NCI-H2171 (cell line): ENCODE measurements around the gene HYI.

ENCODE experiments used
- DNase-seq: peaks from one replicate; lab custom pipeline; 2025; lab: John Stamatoyannopoulos, UW

Gene HYI

DNA sequence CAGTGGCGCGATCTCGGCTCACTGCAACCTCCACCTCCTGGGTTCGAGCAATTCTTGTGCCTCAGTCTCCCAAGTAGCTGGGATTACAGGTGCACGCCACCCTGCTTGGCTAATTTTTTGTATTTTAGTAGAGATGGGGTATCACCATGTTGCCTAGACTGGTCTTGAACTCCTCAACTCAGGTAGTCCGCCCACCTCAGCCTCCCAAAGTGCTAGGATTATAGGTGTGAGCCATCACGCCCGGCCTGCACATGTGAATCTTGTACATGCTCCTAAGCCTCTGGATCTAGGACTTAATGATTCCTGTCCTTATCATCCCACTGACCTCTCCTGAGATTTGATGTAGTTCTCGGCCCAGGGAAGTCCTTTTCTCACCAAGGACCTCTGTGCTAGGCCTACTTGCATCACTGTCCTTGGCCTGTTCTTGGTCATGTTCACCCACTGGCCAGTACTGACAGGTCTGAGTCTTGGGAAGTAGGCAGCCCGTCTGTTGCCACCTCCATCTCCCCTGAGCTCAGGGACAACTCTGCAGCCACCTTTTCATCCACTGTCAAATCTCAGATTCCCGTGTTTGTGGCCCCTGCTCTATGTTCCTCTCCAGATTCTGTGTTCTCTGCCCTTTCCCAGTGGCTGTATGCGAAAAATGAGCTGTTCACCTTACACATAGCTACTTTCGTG, 9.4 kb downstream of the HYI start:
- no peak for DNase-seq

DNA sequence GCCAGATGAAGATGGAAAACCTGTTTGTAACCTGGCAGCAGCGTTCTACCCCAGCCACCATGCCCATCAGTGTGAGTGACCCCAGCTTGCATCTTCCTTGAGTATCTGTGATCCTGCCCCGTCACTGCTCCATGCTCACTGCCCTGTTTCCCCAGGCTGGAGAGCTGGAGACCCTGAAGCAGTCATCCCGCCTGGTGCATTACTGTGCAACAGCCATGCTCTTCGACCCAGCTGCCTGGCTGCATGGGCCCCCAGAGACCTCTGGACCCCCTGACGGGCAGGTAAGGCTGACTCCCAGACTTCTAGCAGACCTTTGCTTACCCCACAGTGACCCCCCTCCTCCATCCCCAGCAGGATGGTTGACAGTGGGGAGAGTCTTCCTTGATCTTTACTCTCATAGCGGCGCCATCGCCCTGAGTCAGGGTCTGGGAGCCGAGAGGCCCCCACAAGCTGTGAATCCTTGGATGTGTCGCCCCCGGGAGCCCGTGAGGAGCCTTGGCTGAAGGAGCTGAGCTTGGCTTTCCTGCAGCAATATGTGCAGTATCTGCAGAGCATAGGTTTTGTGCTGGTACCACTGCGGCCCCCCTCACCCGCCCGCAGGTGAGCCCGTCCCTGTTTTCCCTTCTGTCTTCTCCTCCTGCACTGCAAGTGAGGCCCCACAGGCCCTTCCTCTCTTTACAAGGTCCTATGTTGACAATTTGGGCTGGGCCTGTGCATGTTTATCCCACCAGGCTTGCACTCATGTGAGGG, 10.4 kb downstream of the HYI start:
- DNase-seq, result no peak

DNA sequence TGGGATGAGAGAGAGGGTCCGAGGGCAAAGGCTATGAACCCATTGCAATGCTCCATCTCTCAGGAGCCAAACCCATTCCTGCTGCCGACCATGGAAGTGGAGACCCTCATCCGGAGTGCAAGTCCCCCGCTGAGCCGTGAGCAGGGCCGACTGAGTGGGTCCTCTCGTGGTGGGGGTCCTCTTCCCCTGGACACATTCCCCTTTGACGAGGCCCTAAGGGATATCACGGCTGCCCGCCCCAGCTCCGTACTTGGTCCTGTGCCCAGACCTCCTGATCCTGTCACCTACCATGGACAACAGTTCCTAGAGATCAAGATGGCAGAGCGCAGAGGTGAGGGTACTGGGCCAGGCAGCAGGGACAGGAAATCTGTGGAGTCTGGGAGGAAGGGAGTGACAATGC, 11.0 kb downstream of the HYI start:
- DNase-seq, result no peak

DNA sequence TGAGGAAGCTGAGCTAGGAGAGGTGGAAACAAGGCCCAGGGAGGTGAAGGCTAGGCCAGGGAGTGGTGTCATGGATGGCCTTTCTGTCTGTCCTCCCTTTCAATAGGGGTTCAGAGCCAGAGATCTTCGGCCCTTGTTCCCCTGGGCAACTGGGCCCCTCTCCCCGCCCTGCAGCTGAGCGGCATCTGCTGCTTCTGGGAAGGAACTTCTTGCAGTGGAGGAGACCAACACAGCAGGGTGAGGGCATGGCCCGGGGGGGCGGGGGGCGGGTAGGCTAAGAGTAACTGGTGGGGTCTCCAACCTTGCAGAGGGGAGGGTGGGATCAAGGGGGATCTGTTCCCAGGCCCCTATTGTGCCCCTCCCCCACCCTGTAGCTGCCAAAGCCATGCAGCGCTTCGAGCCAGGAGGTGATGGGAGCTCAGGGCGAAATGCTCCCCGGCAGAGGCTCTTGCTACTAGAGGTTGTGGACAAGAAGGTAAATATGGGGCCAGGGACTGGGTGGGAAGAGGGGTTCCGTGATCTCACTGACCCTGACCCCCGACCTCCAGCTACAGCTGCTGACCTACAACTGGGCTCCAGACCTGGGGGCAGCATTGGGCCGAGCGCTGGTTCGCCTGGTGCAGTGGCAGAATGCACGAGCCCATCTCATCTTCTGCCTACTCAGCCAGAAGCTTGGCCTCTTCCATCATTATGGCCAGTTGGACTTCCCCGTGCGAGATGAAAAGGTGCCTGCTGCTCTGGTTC, 11.7 kb downstream of the HYI start:
- DNase-seq, result no peak

DNA sequence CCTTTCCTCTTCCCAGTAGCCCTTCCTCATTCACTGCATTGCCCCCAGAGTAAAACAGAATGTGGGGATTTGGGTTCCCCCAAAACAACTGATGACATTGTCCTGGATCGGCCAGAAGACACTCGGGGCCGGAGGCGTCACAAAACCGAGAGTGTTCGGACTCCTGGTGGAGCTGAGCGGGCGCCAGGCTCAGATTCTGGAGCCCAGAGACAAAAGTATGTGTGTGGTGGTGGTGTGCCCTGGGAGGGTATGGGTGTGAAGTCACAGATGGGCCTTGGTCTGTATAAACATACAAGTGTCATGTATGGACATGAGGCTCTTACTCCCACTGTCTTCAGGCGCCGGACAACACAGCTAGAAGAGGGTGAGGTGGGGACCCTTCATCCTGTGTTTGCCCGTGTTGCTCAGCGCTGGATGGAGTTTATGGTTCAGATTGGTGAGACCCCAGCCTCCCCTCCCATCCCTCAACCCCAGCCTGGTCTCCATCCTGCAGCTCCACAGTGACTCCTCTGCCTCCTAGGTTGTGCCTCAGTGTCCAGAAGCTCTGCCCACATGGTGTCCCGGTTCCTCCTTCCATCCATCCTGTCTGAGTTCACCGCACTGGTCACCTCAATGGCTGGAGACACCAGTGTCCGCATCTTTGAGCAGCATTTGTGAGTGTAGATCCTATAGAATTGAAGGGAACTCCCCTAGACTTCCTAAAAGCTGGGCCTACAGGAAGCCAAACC, 12.4 kb downstream of the HYI start:
- no peak for DNase-seq

DNA sequence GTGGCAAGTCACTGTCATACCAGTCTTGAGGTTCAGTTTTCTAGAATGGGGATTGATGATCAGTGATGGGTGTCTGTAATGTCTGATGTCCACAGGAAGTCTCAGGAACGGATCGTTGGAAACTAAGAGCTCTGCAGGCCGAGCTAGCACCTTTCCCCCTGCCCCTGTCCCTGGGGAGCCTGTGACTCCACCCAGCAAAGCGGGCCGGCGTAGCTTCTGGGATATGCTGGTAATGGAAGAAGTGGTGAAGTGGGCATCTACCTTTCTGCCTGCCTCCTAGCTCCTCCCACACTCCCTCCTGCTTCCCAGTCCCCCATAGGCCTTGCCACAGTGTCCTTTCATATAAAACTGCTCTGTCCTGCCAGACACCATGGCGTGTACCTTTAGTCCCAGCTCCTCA, 13.4 kb downstream of the HYI start:
- no peak for DNase-seq

DNA sequence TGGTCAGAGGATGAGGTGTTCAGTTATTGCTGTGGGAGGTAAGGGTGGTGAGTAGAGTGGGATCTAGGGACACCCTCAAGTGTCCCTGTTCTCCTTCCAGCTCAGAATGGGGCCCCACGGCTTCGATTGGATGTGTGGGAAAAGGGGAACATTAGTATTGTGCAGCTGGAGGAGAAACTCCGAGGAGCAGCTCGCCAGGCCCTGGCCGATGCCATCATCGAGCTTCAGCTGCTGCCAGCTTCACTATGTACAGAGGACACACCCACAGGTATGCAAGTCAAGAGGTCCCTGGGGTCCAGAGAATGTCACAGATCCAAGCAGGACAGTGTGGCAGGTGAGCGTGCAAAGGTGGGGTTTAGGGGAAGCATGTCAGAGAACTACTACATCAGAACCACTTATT, 13.9 kb downstream of the HYI start:
- no peak for DNase-seq

DNA sequence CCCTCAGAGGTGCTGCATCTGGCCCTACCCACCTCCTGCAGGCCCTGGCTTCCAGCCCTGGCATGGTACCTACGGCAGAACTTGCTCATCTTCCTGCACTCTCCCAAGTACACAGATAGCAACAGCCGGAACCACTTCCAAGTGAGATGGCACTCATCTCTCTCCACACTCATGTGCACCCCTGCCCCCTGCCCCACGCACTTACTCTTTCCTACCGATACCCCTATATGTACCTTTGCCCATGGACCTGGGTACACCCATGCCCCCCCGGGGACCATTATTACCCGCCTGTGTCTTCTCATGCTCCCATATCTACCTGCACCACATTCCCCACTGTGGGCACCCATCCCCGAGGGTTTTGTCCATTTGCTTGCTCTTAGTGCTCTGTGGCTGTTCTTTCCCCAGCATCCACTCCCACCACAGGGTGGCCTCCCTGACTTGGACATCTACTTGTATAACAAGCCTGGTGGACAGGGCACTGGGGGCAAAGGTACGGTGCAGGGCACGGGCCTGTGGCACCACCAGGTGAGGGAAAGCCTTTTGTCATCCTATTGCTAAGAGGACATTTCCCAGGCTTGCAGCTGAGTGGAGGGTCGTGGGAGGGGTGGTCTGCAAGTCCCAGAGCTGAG, 14.7 kb downstream of the HYI start:
- DNase-seq, result no peak

DNA sequence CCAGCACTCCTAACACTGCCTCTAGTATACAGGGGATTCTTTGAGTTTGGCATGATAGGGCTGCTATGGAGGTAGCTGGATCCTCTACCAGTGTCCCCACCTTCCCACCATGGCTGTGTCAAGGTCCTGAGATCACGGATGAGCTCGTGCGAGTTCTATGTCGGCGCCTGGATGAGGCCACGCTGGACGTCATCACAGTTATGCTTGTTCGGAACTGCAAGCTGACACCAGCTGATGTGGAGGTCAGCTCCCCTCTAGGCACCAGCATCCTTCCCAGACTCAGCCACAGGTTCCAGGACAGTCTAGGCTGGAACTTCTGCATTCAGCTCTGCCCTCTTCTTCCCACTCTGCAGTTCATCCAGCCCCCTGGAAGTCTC, 15.2 kb downstream of the HYI start:
- DNase-seq, result no peak

DNA sequence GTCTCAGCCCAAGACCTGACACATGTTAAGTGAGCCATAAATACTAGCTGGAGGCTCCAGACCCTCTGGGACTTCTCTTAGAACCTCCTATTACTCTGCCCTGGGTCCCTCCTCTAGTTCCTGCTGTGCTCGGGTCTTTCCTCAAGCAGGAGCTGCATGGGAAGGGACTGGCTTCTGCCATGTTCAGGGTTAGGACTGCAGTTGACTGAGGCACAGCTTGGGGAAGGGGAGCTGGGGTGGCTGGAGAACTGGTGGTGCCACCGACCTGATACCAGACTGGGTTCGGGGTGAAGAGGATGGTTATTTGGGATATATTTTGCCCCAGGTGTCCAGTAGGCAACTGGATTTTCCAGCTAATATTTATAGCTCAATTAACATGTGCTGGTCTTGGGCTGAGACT, 15.7 kb downstream of the HYI start:
- no peak for DNase-seq

DNA sequence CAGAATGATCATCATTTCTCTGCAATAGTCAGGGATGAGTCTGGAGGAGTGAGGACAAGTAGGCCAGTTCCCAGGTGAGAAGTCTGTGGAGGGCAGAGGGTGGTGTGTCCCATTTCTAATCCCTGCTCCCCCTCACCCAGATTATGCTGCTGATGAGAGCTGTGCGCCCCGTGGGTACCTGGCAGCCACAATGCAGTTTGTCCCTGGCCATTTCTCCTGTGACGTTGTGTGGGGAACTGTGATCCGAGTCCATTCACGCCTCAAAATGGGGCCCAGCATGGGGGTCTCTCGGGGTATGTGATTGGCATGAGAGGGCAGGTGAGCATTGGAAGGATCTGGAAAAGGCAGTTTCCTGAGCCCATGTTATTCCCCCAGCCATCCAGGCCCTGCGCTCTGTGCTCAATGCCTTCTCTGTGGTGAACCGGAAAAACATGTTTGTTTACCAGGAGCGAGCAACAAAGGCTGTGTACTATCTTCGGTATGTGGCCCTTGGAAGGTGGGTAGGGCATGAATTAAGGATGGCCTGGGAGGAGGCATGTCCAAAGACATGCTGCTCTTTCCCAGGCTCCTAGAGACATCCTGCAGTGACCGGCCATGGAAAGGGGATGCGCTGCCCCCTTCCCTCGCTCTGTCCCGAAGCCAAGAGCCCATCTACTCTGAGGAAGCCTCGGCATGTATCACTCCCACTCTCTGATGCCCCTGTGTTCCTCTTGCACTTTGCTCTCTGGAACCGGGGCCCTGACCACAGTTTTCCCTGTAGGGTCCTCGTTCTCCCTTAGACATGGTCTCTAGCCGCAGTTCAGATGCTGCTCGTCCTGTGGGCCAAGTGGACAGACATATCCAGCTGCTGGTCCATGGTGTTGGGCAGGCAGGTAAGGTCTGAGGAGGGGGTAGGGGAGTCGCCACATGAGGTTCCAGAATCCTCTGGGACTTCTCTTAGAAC, 16.4 kb downstream of the HYI start:
- DNase-seq, result no peak

DNA sequence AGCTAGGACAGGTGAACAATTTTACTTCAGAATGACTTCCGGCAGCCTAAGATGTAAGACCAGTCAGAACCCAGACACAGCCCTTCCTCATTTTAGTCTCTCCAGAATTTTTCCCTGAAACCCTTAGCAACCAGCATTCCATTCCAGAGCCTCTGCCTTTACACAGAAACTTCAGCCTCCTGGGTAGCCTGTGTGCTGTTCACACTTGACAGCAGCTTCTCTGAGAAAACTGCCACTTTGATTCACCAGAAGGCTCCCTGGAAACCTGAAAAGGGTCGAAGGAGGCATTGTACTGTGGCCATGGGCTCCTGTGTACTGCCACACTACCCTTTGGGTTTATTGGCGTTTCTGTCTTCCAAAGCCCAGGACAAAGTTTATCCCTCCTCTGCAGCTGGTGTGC, 17.4 kb downstream of the HYI start:
- DNase-seq, result no peak

DNA sequence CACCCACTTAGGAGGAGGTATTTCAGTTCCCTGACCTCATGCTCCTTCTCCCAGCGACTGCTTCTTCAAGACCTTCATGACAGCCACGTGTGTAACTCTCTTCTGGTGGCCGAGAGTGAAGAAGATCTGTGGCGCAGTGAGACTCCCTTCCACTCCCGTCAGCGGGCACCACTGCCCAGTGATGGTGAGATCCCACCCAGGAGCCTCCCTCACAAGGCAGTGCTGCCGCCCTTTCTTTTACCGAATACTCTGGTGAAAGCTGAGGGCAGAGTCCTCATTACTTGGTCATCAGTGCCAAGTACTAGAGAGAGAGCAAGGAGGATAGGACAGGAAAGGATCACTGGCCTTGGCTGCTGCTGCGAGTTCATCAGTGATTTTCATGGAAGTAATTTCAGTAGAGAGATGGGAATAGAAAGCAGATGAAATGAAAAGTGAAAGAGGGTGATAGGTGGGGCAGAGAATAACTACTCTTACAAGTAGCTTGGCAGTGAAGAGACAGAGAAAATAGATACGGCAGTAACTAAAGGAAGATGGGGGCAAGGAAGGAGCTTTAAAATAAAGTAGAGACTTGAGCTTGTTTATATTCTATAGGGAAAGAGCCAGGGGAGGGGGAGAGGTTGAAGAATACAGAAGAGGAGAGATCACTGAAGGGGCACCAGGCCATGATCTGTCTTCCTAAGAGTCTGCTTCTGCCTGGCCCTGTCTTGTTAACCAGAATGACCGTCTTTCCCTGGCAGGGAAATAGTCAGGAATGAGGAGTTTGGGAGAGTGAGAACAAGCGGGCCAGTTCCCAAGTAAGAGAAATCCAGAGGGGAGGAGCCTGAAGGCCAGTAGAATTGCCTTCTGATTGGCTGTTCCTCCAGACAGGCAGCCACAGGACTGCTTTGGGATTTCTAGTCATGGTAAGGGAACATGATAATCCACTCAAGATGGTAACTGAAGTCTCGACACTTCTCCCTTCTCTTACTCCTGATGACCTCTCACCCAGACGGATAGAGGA, 18.3 kb downstream of the HYI start:
- DNase-seq, result no peak

DNA sequence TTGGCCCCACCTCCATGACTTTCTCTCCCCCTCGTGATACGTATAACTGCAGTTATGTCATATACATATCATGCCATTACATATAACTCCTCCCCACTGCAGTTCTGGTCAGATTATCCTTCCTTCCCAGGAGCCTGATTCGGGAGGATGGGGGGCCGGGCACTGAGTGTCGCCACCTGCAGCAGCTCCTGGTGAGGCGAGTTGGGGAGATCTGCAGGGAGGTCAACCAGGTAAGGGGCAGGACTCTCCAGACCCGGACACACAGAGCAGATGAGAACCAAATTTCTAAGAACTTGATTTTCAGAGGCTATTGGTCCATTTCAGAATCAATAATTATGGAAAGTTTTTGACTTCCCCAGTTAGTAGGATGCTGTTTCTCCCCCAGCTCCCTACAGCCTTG, 19.5 kb downstream of the HYI start:
- no peak for DNase-seq

DNA sequence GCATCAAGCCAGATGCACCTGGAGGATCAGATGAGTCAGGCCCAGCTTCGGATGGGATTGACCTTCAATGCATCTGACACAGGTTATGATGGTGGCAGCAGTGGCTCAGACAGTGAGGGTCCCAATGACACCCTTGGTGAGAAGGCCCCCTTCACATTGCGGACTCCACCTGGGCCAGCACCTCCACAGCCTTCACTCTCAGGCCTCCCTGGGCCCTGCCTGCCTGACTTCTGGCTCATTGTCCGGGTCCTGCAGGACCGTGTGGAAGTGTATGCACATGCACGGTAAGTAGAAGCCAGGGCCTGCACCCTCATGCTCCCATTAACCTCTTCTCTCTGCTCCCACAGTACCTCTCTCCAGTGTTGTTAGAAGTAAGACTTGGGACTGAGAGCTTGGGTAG, 20.8 kb downstream of the HYI start:
- DNase-seq, result no peak

DNA sequence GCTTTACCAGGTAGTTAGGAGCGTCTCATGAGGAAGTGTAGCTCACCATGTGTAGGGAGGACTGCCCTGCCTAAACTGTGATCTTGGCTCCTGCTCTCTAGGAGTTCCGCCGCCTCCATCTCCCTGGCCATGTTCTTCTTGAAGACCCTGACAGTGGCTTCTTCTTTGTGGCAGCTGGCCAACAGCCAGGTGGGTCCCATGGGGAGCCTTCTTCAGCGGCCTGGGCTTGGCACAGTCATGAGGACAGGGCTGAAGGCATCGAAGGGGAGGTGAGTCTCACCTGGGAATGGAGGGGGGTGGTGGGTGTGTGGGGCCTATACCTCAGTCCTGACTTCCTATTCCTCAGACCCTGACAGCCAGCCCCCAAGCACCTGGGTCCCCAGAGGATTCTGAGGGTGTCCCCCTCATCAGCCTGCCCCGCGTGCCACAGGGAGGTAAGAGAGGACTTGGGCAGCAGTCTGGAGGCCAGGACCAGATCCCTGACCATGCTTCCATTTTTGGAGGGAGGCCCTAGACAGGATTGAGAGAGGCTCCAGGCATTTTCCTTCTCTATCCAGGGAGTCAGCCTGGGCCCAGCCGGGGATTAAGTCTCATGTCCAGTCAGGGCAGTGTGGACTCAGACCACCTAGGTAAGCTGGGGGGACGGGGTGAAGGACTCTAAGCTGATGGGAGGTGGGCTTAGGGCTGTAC, 21.4 kb downstream of the HYI start:
- no peak for DNase-seq

DNA sequence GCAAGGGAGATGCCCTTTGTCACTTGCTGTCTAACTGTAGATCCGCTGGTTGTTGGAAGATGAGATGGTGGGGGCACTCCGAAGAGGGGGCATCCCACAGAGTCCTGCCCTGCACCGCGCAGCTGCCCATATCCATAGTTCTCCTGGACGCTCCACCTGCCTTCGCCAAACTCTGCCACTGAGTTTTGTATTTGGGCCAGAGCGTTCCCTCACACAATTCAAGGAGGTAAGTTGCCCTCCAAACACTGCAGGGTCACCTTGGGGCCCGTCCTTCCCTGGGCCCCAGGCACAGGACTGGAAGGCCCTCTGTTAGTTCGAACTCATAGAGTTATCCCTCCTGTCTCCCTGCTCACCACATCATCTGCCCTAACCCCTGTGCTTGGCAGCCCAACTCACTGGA, 22.1 kb downstream of the HYI start:
- DNase-seq, result no peak

DNA sequence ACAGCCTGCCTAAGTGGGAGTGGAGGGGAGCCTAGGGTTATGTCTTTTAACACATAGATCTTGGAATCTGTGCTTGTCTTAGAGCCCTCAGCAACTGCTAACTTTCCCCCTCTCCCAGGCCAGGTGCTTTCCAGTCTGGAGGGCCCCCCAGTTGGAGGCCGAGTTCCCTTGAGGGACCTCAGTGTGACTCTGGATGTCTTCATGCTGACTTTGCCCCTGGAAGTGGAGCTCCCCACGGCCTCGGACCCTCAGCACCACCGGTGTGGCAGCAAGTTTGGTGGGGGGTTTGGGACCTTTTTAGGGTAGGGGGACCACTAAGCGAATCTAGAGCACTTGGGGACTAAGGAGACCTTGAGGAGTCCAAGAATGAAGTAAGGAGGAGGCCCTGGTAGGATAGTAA, 22.9 kb downstream of the HYI start:
- no peak for DNase-seq

DNA sequence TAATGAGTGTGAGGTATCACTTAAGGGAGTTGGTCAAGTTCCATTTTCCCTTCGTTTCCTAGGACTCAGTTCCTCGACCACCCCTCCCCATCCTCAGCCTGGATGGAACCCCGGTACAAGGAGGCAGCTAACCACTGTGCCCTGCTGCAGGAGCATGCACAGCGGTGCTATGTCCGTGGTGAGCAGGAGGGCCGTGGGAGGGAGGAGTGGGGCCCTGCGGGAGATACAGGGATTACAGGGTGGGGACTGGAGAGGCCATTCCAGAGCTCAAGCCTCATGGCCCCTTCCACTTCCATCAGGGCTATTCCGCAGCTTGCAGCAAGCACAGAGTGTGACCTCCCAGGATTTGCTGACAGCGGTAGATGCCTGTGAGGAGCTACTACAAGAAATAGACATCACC, 25.8 kb downstream of the HYI start:
- no peak for DNase-seq
